Right lung (tissue), 10 donors: ENCODE data around the gene STOX2. TPM values are rescaled to one million over a fixed set of nuclear protein-coding genes. Genes with fewer than 3 reads are reported as not detected.
A peak's percentile ranks its signal among the peaks of the same experiment; 100 is the strongest.

ENCODE experiments used
- DNase-seq, 2 donors: peaks; one replicate each; pipeline ENCODE4 v3.0.0-alpha.2; 2013
- long read RNA-seq, 8 donors: transcript quantifications; one replicate each; lab custom pipeline, GENCODE V29; 2026
- polyA plus RNA-seq, 5 donors: library from polyadenylated mRNA; unstranded; fragments of 120-200 nt; gene quantifications; one replicate each; pipeline versions ENCODE4 v1.2.1 to v1.2.3, GENCODE V29; 2013; ENCODE audit warnings: inconsistent platforms in 1 of 5, low replicate concordance in 1 of 5; ENCODE audit not compliant: insufficient read length in 5 of 5, insufficient read depth in 1 of 5

STOX2 gene, protein sequence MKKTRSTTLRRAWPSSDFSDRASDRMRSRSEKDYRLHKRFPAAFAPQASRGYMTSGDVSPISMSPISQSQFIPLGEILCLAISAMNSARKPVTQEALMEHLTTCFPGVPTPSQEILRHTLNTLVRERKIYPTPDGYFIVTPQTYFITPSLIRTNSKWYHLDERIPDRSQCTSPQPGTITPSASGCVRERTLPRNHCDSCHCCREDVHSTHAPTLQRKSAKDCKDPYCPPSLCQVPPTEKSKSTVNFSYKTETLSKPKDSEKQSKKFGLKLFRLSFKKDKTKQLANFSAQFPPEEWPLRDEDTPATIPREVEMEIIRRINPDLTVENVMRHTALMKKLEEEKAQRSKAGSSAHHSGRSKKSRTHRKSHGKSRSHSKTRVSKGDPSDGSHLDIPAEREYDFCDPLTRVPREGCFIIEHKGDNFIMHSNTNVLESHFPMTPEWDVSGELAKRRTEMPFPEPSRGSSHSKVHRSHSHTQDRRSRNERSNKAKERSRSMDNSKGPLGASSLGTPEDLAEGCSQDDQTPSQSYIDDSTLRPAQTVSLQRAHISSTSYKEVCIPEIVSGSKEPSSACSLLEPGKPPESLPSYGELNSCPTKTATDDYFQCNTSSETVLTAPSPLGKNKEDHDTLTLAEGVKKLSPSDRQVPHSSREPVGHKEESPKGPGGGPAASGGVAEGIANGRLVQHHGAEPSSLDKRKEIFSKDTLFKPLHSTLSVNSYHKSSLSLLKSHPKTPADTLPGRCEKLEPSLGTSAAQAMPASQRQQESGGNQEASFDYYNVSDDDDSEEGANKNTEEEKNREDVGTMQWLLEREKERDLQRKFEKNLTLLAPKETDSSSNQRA (N-terminal part only)
- 10 to 100 TPM; 11.8 to 19.7 (median 17.4) TPM for polyA plus RNA-seq
- long read RNA-seq, donor 1, partial matches to known transcripts, result 0 of 2 reads
- long read RNA-seq, donor 1, other reads (novel, unspliced or antisense), result 0 of 2 reads
- long read RNA-seq, donor 2, result 0 reads
- long read RNA-seq, donor 3, result 0 reads
- long read RNA-seq, donor 4, partial matches to known transcripts, result 0 of 1 reads
- long read RNA-seq, donor 4, other reads (novel, unspliced or antisense), result 0 of 1 reads
- long read RNA-seq, donor 5, result 0 reads
- long read RNA-seq, donor 6, result 0 reads
- long read RNA-seq, donor 7, full-length matches to known transcripts, result 1 of 1 reads
- long read RNA-seq, donor 7, partial matches to known transcripts, result 0 of 1 reads
- long read RNA-seq, donor 7, other reads (novel, unspliced or antisense), result 0 of 1 reads
- long read RNA-seq, donor 8, partial matches to known transcripts, result 0 of 1 reads
- long read RNA-seq, donor 8, other reads (novel, unspliced or antisense), result 0 of 1 reads

DNA sequence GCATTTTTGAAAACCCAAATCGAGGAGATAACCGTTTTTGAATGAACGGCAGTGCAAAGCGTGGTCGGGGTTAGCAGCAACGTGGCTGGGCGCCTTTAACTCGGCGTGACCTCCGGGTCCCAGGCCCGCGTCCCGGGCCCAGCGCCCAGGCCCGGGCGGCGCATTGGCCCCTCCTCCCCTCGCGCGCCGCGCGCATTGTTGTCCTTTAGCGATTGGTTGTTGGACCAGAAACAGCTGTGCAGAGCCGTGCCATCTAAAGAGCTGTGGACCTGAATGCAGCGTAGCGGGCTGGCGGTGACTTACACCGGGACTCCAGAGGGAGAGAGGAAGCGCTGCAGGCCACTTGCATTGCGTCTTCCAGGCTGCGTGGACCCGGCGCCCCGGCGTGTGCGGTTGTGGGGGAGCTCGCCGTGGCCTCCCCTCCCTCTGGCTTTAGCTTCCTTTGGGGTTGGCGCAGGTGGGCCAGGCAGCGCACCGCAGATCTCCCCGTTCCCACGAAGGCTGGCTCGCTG lies at the start of gene STOX2:
TSS of gene STOX2 (plus strand) at position 227 of the 512 bp plus-strand sequence. CDS start 1,484 bp downstream, outside the sequence.
- peak; percentile 69 to 77 for DNase-seq

DNA sequence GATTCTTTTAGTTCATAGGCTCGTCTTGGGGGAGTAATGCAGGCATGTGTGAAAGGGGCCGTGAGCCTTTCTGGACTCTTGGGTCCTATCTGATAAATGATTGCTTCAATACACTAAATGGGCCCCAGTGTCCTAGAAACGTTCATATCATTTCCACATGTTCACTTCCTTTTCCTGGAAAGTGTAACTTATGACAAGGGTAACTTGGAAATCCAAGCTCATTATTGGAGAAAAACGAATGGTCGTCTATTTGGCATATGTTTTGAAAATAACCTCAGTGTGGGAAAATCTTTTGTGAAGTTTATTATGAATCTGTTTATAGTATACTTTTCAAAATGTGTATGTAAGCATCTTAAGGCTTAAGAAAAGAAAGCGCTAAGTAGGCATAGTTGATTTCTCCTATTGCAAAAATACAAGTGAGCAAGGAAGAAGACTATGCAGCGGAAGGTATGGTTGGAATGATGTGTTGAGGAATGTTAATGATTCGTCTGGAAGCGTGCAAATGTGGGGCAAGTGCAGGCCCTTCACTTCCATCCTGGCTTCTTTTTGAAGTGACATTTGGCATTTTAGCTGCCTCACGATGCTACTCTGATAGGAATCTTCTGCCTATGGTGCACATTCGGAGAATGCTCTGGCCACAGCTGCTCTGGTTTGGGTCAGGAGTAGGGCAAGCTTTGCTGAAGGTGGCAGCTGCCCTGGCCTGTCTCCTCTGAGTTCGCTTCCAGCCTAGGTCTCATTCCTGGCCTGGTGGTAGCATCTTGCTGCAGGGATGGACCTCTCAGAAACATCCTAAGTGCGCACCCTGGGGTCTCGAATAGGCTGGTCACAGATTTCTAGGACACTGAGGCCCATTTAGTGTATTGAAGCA lies 49.5 kb upstream of the STOX2 start:
- DNase-seq, result no peak

DNA sequence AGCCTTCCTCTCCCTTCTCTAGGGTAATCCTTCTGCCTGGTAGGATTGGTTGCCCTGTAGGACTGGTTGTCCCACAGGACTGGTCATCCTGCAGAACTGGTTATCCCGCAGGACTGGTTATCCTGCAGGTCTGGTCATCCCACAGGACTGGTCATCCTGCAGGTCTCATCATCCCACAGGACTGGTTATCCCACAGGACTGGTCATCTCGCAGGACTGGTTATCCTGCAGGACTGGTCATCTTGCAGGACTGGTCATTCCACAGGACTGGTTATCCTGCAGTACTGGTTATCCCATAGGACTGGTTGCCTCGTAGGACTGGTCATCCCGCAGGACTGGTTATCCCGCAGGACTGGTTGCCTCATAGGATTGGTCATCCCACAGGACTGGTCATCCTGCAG lies 48.1 kb upstream of the STOX2 start:
- DNase-seq, result no peak

DNA sequence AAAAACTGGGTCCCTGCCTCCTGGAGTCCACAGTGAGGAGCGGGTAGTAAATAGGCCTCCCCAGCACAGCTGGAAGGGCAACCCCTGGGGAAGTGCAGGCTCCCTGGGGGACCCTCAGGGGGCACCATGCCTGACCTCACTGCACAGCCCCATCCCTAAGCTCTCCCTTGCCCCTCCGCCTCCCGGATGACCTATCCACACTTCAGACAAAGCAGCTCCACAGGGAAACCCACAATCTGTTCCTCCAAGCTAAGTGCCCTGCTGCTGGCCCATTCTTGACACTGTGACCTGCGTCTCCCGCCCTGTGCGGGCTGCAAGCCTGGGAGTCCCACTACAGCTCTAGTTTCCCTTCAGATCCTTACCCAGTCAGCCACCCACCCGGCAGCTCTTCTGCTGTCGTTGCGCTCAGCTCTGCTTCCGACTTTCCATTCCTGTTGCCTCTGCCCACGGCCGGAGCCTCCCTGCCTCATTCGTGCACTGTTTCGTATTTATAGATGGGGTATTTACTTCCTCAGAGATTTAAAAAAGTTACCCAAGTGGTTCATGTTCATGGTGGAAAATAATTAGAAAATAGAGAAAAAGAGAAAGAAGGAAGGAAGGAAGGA lies 47.0 kb upstream of the STOX2 start:
- no peak for DNase-seq

DNA sequence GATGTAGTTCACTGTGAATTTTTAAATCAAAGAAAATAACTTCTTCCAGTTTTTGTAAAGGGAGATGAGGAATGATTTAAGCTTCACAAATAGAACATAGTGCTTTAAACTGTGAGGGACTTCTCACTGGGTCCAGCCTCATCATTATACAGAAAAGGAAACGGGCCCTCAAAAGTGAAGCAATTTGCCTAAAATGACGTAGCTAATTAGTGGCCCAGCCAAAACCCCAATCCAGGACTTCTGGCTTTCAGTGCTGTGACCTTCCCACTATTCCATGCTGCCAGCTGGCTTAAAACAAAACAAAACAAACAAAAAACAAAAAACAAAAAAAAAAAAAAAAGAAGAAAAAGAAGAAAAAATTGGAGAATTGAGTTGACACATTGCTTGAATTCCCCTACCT lies 45.0 kb upstream of the STOX2 start:
- no peak for DNase-seq

DNA sequence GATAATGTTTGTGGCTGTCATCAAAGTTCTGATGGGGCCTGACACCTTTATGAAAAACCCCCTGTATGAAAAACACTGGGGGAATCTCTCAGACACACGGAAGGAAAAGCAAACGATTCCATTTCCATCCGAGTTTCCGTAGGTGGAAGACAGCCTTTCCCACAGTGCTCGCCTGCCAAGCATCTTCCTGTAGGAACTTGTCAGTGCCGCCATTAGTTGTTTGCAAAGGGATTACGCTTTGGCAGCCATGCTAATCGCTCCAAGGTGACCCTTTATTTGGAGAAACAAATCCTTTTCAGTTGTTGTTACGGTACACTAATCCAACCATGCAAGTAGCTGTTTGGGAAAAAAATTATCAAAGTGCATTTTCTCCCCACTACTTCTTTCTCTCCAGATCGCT lies 44.4 kb upstream of the STOX2 start:
- no peak for DNase-seq

DNA sequence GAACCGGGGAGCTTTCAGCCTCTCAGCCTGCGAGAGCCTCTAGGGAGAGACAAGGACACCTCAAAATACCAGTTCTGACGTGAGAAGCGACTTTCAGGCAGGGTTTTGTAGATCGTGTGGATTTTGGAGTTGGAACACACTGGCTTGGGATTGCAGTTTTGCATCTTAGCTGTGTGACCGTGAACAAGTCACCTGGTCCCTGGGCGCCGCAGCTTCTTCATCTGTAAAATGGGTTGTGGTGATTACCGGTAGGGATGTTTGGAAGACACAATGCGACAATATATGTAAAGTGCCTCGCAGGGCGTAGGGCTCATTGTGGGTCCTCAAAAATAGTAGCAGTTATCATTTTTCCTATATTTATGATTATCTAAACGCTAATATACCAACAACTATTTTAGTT lies 43.7 kb upstream of the STOX2 start:
- no peak for DNase-seq

DNA sequence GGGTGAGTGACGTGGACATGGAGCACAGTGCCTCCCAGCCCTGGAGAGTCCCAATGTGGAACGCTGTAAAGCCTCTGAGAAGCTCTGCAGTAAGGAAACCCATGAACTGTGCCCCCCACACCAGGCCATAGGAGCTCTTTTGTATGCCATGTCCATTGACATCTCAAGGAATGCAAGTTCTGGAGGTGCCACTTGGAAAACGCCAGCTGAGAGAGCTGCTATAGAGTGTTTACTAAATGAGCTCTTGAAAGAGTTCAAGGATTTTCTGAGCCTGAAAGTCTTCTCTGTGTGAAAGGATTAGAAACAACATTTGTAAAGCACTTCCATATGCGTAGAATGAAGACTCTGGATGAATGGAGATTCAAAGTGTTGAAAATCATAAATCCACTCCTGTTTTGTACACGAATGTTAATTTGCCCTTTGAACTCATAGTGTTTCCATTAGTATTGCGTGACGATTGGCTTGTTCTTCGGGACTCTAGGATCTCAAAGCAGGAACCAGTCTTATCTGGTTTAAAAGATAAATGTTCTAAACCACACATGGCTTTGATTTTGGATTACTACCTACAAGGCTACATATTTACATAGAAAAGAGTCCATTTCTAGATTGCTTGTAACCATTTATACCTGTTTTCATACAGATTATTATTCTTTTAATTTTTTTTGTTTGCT lies 41.8 kb upstream of the STOX2 start:
- no peak for DNase-seq

DNA sequence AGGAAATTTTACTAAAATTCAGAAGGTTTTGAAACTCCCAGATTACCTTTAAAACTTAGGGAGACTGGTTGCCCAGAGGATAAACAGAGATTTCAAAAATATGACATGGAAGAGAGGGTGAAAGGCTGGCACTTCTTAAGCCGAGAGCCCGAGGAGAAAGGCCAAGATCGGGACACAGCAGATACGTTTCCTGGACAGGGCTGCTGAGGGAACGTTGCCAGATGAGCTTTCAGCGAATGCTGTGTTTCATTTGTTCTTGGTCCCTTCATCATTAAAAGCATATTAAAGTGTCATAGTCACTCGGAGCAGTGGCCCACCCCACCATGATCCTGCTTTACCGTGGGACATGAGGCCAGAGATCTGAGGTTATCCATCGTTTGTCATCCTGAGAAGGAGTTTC lies 37.9 kb upstream of the STOX2 start:
- DNase-seq, result no peak

DNA sequence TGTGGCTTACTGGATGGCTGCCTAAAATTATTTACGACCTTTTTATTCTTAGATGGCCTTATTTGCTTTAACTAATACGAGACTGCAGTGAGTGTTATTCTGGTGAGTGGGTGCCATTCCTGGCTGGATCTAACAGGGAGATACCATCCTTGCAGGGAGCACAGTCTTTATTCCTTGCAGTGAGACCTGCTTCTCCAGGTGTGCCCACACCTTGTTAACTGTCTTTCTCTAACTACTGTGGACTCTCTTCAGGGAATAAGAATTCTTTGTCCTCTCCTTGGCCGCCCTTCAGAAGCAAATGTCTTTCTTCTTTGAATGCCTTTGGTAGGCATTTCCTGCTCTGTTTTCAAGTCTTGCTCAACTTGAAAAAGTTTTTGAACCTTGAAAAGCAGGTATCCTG lies 34.1 kb upstream of the STOX2 start:
- no peak for DNase-seq

DNA sequence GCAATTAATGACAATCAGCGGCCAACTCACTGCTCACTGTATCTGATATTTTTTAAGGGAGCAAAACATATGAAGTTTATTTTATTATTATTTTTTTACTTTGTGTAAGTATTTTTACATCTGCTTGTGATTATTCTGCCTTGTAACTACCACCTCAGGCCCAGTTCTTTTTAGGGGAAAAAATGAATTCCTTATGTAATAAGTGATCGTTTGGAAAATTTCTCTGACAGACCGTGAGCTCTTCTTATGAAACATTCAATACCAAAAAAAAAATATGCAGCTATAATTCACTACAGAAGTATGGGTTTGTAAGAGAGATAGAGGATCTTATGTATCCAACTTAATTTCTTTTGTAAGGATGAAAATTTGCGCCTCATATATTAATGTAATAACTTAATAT lies 33.5 kb upstream of the STOX2 start:
- no peak for DNase-seq

DNA sequence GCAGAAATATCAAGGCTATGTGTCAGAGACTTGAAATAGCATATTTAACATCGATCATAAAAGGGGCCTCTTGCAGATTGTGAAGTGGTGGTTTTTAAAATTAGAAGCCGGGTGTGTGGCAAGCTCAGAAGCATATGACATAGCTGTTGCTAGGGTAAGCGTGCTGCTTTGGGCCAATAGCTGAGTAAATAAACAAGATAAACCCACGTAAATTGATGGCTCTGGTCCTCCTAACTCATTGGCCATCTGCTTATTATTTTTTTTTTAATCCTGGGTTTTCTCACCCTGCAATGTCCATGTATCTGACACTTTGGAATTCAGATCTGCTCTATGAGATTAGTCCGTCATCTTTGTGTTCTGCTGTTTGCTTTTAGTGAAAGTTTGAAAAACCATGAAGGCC lies 32.6 kb upstream of the STOX2 start:
- DNase-seq, result no peak

DNA sequence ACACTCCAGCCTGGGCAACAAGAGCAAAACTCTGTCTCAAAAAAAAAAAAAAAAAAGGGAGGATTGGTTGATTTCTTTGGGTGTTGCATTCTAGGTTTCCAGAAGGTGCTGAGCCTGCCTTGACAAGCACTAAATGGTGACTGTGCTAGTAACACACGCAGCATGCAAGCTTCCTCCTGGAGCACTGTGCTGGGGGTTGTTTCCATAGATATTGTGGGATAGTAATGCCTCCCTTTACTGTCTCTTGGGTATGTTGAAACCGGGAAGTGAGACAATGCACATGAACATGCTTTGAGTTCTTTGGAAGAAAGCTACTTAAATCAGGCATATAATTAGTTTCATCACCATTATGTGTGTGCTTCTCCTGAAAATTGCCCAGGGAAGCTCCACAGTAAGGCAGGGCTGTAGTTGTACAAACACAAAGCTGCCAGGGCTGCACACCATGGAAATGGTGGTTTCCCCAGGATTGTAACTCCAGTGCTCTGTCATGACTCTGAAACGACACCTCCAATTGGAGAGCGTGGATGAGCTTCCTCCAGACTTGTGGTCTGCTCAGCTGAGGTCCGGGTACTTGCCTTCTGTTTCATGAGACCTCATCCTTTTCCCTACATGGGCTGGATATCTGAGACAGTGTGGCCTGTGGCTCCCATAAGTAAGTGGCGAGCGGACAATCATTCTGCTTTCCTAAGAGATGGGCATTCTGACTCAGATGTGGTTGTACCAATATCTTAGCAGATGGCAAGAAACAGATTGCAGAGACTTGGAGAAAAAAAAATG lies 31.5 kb upstream of the STOX2 start:
- DNase-seq, result no peak

DNA sequence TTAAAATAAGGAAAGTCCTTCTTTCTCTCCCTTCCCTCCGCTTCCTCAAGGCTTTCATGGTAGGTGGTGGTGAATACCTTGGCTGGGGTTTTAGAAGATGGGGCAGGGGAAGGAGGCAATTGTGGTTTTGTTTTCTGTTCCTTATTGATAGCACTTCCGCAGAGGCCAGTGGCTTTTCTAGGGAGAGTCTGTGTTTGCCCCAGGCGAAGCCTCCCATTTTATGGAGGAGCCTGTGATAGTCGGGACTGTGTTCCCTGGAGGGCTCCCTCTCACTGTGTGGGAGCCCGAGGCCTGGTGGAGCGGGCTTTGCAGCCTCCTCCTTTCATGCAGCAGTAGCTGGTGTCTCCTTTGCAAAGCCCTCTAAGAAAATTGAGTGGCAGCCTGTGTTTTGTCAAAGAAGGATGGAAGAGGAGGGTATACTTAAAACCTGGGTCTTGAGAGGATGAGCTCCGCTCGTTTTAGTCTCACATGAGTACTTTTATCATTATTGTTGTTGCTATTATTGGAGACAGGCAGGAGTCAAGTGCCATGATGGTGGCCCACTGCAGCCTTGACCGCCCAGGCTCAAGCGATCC lies 29.8 kb upstream of the STOX2 start:
- no peak for DNase-seq

DNA sequence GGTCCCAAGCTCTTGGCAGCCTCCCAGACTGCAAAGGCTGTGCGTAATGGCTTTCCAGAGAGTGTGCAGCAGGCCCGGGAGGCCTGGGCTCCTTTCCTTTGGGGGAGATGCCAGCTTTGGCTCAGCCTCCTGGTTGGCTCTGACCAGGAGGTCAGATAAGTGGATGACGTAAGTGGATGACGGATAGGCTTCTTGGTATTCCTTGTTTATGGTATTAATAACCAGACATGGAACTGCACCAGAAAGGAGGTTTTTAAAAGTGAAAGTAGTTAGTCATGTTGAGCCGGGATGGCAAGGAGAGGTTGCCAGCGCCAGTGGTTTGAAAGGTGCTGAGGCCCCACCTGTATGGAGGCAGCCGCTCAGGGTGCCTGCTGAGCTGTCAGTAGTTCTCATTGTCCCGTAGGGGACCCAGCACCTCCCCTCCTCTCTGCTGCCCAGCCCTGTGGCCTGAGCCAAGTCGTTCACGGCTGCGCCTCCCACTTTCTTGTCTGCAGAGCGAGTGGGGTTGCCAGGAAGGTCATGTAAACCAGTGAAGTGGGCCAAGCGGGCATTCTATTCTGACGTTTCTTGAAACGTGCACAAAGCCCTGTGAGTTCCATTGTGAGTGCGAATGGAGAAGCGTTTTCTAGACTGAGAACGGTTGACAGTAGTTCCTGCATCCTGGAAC lies 28.7 kb upstream of the STOX2 start:
- DNase-seq, result peak; percentile 75 to 82

DNA sequence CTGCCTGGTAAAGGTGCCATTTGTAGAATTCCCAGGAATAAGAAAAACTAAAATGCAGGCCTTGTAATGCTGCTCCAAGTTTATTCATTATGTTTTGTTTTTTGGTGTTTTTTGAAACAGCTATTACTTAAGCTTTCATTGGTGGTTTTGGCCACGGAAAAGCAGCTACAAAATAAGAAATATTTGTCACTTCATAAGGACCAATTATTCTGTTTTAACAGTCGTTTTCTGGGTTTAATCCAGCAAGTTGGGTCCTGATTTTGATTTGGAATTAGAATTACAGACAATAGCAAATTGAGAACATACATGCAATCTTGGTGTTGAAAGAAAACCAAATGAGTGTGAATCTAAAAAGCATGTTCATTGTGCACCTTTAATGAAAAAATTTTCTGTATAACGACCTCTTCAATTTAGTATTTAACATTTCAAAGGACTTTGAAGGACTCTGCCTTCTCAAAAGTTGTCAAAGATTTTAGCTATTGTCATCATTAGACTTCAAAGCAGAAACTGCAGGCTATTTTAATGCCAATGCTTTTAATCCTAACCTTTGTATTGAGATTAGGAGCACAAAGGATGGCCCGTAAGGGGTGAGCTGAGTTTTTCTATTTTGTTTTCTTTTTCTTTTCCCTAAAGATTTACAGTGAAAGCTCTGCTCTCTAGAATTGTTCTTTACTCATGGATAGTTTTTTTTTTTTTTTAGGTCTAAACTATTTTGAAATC lies 26.7 kb upstream of the STOX2 start:
- no peak for DNase-seq

DNA sequence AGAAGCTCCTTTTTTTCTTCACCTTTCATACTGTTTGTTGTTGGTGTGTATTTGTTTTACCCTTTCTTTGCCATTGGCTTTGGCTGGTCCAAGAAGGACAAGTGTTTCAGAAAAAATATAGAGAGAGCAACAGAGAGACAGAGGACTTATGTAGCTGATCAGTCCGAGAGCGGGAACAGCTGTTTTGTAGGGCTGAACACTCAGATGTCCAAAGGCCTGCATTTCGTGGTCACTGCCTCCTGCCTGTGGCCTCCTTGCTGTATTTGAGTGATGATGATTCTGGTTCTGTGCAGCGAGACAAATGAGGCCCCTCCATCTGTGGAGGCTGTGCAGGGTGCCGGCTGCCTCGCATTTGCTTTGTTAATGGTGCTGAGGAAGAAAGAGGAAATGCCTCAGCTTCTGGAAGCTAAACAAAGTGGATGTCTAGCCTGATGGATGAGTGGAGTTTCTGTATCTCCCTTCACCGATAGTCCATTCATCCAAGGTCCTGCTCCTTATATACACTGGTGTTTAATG lies 19.8 kb upstream of the STOX2 start:
- DNase-seq, result no peak
